Right atrium auricular region (tissue), 2 donors: ENCODE measurements around the gene HDAC9. TPM values are rescaled to one million over a fixed set of nuclear protein-coding genes. Genes with fewer than 3 reads are reported as not detected.

Experiments
- DNase-seq: peaks from one replicate; pipeline ENCODE4 v3.0.0-alpha.2; 2019; ENCODE audit warnings: low spot score
- H3K27ac ChIP-seq, 2 donors: fragments of 200-600 bp; sonication (generic); 1 replicate in 1 of 2; 2 replicates in 1 of 2; pipeline ENCODE4 v1.5.1; 2016 to 2019
- H3K27me3 ChIP-seq, 2 donors: fragments of 200-600 bp; sonication (generic); one replicate each; pipeline versions ENCODE4 v1.5.1 to v1.6.0; 2017 to 2019
- H3K36me3 ChIP-seq: fragments of 200-600 bp; sonication (generic); one replicate; pipeline ENCODE4 v1.5.1; 2016
- H3K4me1 ChIP-seq, 2 donors: fragments of 200-600 bp; sonication (generic); one replicate each; pipeline versions ENCODE4 v1.5.1 to v1.6.0; 2017 to 2019
- H3K4me3 ChIP-seq, 2 donors: fragments of 200-600 bp; sonication (generic); 1 replicate in 1 of 2; 2 replicates in 1 of 2; pipeline ENCODE4 v1.5.1; 2017 to 2019; ENCODE audit warnings: mild to moderate bottlenecking in 1 of 2, moderate library complexity in 1 of 2
- H3K9me3 ChIP-seq, 2 donors: fragments of 200-600 bp; sonication (generic); one replicate each; pipeline ENCODE4 v1.5.1; 2019
- CTCF ChIP-seq, 2 donors: fragments of 200-600 bp; sonication (generic); IDR thresholded peaks; one replicate each; pipeline ENCODE4 v1.5.1; 2019; ENCODE audit warnings: antibody characterized with exemption in 2 of 2
- total RNA-seq, 2 donors: library from RNA; depleted of rRNA; stranded (reverse); fragments of >200 nt; gene quantifications; one replicate each; pipeline ENCODE4 v1.1.0, GENCODE V29; 2016

The HDAC9 gene
- total RNA-seq, 2 donors from 2014 or later = 16.6 to 28.0 TPM

GRCh38 chr7:18693406-18693805 lies 197.9 kb downstream of the HDAC9 start:
- H3K4me1 ChIP-seq = no peaks in the 10 kb centered on the region
- DNase-seq = no peak
- no peaks in the 10 kb centered on the region for H3K9me3 ChIP-seq
- peak in 1 of 2 donors; percentile 64 for TF ChIP-seq CTCF (IDR thresholded peaks at IDR 0.05)
- no peak overlapping the region for H3K4me3 ChIP-seq
- no peaks in the 10 kb centered on the region for H3K36me3 ChIP-seq
- no peak overlapping the region for H3K27ac ChIP-seq
- H3K27me3 ChIP-seq = no peaks in the 10 kb centered on the region

GRCh38 chr7:18693816-18694215 lies 198.3 kb downstream of the HDAC9 start:
- no peak overlapping the region for H3K27ac ChIP-seq
- H3K4me3 ChIP-seq = no peak overlapping the region
- H3K36me3 ChIP-seq = no peaks in the 10 kb centered on the region
- H3K27me3 ChIP-seq = no peaks in the 10 kb centered on the region
- no peaks in the 10 kb centered on the region for H3K4me1 ChIP-seq
- no peaks in the 10 kb centered on the region for H3K9me3 ChIP-seq
- no peak for TF ChIP-seq CTCF (IDR thresholded peaks at IDR 0.05)
- no peak for DNase-seq

GRCh38 chr7:18694484-18694883 lies 198.9 kb downstream of the HDAC9 start:
- no peak overlapping the region for H3K4me3 ChIP-seq
- H3K4me1 ChIP-seq = no peaks in the 10 kb centered on the region
- H3K9me3 ChIP-seq = no peaks in the 10 kb centered on the region
- no peak for DNase-seq
- H3K36me3 ChIP-seq = no peaks in the 10 kb centered on the region
- no peak for TF ChIP-seq CTCF (IDR thresholded peaks at IDR 0.05)
- H3K27ac ChIP-seq = no peak overlapping the region
- H3K27me3 ChIP-seq = no peaks in the 10 kb centered on the region

- H3K36me3 ChIP-seq = no peaks in the 10 kb centered on the region
- no peak for TF ChIP-seq CTCF (IDR thresholded peaks at IDR 0.05)
- H3K4me1 ChIP-seq = no peaks in the 10 kb centered on the region
- no peaks in the 10 kb centered on the region for H3K27me3 ChIP-seq
- no peak overlapping the region for H3K27ac ChIP-seq
- no peak overlapping the region for H3K4me3 ChIP-seq
- no peak for DNase-seq
- no peaks in the 10 kb centered on the region for H3K9me3 ChIP-seq
Measured at GRCh38 chr7:18694911-18695310, 199.4 kb downstream of the HDAC9 start.

- no peaks in the 10 kb centered on the region for H3K27me3 ChIP-seq
- no peaks in the 10 kb centered on the region for H3K9me3 ChIP-seq
- no peak overlapping the region for H3K27ac ChIP-seq
- no peaks in the 10 kb centered on the region for H3K4me1 ChIP-seq
- H3K4me3 ChIP-seq = no peak overlapping the region
- no peak for TF ChIP-seq CTCF (IDR thresholded peaks at IDR 0.05)
- no peaks in the 10 kb centered on the region for H3K36me3 ChIP-seq
- DNase-seq = no peak
Measured at GRCh38 chr7:18698258-18698734, 202.7 kb downstream of the HDAC9 start.

- H3K27ac ChIP-seq = no peak overlapping the region
- H3K4me3 ChIP-seq = no peak overlapping the region
- no peaks in the 10 kb centered on the region for H3K9me3 ChIP-seq
- H3K36me3 ChIP-seq = no peaks in the 10 kb centered on the region
- no peak for DNase-seq
- peaks cover 0 to 5% of the 10 kb centered on the region in 2 donors for H3K4me1 ChIP-seq
- no peaks in the 10 kb centered on the region for H3K27me3 ChIP-seq
- no peak for TF ChIP-seq CTCF (IDR thresholded peaks at IDR 0.05)
Measured at GRCh38 chr7:18700147-18700546, 204.6 kb downstream of the HDAC9 start.
